Activated T-cell treated with anti-CD3 and anti-CD28 coated beads, Interleukin-2, amount 50 U/mL, for 48 hours (primary cell): ENCODE results near the gene NTN1.

Source experiments
- DNase-seq, 2 experiments: peaks; one replicate each; pipeline ENCODE4 v3.0.0-alpha.2; 2020

The NTN1 gene

DNA sequence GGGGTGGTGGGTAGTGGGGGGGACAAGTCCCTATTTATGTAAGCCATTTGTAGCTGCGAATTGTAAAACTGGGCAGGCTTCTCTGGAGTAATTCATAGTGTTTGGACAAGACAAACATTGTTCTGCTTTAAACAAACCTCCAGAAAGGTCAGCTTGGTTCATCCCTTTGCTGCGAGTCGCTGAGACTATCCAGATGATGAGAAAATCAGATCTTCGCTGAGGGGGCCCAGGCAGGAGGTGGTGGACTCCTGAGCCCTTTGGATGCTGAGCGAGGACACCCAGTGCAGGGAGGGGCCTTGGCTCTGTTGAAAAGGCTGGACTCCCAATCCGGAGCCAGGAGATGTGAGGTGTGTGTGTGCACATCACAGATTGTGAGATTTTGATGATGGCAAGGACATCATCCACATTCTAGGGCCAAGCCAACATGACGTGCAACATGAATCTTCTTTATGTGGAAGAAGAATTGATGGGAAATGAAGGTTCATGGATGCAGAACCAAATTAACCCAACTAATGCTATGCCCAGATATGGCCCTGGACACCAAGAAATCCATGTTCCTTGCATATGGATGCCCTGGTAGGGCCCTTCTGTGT lies 15.0 kb upstream of the NTN1 start:
- no peak for DNase-seq

DNA sequence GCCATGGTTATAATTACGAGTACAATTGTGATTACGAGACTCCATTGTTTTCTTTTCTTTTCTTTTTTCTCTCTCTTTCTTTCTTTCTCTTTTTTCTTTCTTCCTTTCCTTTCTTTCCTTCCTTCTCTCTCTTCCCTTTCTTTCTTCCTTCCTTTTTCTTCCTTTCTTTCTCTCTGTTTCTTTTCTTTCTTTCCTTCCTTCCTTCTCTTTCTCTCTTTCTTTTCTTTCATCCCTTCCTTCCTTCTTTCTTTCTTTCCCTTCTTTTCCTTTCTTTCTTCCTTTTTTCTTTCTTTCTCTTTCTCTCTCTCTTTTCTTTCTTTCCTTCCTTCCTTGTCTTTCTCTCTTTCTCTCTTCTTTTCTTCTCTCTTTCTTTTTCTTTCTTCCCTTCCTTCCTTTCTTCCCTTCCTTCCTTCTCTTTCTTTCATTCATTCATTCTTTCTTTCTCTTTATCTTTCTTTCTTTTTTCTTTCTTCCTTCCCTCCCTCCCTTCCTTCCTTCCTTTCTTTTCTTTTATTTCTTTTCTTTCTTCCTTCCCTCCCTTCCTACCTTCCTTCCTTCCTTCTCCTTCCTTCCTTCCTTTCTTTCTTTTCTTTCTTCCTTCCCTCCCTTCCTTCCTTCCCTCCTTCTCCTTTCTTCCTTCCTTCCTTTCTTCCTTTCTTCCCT lies 14.1 kb upstream of the NTN1 start:
- no peak for DNase-seq

DNA sequence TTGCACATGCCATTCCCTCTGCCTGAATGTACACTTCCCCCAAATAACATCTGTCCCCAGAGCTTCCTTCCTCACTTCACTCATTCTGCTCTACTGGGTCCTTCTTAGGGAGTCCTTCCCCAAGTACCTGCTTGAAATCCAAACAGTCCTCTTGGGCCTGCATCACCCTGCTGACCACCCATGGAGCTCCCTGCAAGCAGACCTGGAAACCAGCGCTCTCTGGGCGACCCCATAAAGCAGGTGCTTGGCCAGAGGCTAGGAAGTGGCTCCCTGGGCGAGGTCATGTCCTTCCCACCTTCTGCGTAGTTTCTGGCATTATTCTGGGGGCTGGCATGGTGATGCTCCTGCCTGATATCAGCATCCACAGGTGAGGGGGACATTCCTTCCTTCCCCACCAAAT lies 12.2 kb upstream of the NTN1 start:
- DNase-seq, result no peak

DNA sequence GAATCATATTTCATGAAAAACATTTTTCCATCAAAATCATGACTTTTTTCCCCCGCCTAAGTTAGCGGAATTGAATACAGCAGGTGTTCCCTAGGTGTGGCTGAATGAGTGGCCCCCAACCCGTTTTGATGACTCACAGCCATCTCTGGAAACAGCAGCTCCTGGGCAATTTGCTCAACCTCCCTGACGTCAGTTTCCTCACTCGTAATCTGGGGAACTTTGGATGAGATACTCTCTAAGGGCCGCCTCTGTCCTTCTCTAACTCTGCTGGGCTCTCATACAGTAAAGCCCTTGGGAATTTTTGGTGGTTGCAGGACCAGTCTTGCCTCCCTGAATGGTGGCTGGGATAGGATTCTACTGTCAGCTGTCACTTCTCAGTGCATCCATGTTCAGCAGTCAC lies 11.6 kb upstream of the NTN1 start:
- DNase-seq, result no peak

DNA sequence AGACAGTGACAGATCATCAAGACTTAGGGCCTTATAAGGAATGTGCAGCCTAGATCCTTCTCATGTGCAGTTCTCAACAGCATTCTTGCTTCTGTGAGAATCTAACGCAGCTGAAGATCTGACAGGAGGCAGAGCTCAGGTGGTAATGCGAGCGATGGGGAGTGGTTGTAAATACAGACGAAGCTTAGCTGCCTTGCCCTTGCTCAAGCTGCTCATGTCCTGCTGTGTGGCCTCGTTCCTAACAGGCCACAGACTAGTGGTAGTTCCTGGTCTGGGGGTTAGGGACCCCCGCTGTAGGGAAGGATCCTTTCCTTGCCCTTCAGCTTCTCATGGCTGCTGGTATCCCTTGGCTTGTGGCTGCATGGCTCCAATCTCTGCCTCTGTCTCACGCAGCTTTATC lies 10.3 kb upstream of the NTN1 start:
- no peak for DNase-seq

DNA sequence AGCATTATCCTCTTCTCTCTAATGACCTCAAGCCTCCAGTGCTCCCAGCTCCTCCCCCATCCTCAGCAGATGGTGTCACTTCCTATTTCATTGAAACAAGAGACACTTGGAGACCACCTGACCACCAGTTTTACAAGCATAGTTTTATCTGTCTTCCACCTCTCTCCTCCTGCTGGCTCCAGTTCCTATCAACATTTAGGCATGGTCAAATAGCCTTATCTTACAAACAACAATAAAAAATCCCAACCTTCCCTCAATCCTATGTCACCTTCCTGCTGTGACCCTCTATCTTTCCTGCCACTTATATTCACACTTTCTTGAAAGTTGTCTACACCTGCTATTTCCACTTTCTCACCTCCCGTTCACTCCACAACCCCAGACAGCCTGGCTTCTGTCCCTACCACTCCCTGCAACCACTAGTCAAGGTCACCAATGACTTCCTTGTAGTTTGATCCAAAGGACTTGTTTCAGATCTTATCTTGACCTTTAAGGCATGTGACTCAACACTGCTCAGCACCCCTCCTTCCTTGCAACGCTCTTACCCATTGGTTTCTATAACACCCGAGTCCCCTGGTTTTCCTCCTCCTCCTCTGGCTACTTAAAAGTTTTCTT lies 4.3 kb upstream of the NTN1 start:
- DNase-seq, result no peak

DNA sequence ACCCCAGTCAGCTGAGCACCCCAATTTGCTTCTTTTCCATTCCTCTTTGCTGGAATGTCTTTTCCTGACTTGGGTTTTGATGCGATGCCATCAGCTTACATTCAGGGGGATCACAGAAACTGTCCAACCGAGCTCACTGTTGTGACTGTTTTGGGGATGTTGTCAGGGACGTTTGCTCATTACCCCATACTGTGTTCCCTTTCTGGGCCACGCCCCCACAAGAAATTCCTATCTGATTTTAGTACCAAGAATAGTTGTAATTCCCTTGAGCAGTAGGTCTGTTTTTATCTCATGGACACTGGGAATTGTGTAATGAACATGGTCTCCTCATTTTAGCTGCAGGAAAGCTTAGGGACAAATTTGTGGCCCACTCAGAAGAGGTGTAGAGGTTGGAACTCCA lies 2.6 kb upstream of the NTN1 start:
- no peak for DNase-seq

DNA sequence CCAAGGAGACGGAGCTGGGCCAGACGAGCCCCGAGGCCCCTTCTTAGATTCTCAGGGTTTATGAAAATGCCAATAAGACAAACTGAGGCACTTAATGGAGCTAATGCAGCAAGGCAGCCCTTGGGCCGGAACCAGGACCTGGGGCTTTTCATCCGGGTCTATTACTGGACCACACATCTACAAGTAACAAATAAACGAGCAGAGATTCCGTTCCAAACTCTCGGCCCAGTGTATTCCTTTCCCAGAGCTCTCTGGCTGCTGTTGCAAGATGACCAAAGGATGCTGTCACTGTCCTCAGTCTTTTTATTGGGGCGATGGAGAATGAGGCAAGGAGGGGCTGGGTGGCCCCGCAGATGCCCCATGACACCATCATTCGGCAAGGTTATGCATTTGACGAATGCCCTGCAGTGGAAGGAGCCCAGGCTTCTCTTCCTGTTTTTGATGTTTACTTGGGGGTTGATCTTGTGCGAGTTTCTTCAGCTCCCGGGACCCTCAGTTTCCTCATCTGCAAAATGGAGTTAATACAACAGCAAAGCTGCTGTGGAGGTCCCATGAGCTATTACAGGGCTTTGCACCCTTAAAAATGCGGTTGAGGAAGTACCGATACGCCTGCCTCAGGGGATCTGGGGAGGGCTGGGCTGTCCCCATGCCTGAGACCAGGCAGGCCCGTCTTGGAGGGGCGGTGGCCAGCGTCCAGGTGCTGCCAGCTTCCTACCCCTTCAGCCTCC lies 1.1 kb upstream of the NTN1 start:
- no peak for DNase-seq

DNA sequence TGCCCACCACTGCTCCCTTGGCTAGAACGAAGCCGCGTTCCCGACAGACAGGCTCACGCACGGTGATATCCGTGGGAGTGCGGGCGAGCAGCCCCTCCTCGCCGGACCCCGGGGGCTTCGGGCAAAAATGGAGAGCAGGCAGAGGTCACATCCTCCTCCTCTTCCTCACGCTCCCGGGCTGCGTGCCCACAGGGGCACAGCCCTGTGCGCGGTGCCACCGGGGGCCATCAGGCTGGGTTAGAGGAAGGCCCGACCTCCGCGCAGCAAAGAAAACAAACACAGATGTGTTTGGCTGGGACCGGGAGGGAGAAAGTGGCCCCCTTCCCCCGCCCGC lies 519 bp upstream of the NTN1 start:
- DNase-seq, result no peak

DNA sequence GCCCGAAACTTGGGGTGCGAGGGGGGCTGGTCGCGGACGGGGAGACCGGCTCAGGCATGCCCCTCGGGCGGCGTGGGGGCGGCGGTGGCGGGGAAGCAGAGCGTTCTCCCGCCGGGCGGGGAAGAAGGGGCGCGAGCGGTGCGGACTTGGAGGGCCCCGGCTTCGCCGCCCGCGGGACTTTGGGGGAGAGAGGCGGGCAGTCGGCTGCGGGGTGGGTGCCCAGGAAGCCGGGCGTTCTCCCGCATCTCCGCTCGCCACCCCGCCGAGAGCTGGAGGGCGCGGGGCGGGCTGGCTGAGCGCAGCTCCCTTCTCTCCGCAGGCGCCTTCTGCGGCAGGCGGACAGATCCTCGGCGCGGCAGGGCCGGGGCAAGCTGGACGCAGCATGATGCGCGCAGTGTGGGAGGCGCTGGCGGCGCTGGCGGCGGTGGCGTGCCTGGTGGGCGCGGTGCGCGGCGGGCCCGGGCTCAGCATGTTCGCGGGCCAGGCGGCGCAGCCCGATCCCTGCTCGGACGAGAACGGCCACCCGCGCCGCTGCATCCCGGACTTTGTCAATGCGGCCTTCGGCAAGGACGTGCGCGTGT lies 772 bp downstream of the NTN1 start:
- DNase-seq, result peak; percentile 30 to 42

DNA sequence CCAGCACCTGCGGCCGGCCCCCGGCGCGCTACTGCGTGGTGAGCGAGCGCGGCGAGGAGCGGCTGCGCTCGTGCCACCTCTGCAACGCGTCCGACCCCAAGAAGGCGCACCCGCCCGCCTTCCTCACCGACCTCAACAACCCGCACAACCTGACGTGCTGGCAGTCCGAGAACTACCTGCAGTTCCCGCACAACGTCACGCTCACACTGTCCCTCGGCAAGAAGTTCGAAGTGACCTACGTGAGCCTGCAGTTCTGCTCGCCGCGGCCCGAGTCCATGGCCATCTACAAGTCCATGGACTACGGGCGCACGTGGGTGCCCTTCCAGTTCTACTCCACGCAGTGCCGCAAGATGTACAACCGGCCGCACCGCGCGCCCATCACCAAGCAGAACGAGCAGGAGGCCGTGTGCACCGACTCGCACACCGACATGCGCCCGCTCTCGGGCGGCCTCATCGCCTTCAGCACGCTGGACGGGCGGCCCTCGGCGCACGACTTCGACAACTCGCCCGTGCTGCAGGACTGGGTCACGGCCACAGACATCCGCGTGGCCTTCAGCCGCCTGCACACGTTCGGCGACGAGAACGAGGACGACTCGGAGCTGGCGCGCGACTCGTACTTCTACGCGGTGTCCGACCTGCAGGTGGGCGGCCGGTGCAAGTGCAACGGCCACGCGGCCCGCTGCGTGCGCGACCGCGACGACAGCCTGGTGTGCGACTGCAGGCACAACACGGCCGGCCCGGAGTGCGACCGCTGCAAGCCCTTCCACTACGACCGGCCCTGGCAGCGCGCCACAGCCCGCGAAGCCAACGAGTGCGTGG lies 1.5 kb downstream of the NTN1 start:
- peak; percentile 40 to 49 for DNase-seq

DNA sequence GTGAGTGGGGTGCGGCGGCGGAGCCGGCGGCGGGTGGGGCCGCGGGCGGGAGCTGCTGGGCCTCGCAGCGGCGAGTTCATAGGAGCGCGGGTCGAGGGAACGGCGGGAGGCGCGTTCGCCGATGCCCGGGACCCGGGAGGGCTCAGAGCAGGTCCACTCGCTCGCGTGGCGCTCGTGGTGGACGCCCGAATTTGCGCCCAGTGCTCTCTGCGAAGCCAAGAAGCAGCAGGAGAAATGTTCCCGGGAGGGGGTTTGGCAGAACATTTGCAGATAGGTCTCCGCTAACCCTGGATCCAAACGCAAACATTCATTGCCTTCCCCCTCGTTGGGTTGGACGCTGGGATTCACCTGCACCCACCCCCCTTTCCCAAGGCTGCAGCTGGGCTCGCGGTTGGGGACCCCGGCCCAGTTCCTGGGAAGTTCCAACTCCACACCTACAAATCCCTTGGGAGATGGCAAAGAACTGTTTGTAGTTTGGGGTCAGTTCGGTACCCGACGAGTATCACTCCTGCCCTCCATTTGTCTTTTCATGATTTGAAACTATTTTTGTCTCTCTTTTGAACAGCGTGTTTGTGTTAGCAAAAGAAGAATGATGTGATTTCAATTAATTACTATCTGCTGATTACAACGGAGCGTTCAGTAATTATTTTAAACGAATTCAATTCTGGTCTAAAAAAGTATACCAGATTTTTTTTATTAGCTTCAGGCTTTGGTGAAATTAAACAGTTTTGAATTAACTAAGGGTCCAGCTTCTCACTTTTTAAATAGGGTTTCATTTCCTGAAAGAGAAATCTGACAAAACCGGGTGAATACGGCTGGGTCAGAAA lies 2.3 kb downstream of the NTN1 start:
- DNase-seq, result no peak

DNA sequence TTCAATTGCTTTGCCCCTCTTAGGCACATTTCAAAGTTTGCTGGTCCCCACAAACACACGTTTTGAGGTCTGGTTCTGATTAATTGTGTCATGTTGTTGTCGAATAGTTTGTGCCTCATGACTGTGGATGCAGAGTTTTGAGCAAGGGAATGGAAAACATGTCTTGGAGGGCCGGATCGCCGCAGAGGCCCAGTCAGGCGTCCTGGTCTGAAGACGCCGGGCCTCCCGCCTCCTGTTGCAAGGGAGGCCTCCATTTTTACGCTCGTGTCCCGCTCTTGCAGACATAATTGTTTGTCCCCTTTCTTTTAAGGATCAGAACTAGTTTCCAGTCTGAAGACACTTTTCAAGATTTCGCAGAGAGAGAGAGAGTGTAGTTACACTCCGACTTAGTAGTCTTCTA lies 3.2 kb downstream of the NTN1 start:
- DNase-seq, result no peak

DNA sequence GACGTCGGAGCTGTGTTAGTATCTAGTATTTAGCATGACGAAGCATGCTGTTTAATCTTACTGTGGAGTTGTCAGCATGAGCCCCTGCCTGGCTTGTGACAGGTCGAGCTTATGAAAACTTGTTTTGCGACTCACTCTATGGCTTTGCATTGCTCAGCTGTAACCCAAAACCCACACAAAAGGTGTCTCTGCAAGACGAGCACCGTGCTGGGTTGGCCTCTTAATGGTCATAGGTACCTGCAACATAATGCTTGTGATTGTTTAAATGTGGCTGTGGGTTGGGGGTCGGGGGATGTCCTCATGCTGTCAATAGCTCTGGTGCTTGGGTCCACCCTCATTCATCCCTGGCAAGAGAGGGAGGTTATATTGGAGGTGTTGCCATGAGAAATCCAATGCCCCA lies 5.4 kb downstream of the NTN1 start:
- no peak for DNase-seq

DNA sequence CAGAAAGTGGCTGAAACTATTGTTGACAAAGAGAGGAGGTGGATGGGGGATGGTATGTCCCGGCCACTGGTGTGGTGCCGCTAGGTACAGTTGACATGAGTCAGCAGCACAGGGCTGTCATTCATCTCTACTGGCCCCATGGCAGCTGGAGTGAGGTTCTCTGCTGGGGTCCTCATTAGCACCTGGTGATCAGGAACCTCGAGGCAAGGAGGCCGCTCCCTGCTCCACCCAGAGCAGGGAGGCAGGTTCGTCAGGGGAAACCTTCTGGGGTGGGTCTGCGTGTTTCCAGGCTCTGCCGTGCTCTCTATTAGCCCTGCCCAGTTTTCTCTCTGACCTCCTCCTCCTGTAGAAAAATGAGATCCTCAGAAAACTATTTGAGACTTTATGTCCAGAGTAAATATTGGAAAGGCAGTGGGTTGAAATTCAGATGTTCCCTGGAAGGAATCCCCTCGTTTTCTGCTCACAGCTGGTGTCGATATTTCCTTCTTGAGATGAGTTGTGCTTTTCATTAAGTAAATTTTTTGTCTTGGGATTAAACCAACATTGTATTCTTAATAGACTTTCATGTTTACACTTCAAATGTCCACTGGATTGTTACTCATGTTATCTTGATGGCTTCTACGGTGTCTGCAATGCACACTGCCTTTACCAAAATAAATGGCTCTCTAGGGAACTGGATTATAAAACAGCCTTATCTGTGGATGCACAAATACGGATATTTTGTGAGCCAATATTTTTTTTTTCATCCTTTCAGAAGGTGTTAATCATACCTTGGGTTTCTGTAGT lies 7.1 kb downstream of the NTN1 start:
- no peak for DNase-seq

DNA sequence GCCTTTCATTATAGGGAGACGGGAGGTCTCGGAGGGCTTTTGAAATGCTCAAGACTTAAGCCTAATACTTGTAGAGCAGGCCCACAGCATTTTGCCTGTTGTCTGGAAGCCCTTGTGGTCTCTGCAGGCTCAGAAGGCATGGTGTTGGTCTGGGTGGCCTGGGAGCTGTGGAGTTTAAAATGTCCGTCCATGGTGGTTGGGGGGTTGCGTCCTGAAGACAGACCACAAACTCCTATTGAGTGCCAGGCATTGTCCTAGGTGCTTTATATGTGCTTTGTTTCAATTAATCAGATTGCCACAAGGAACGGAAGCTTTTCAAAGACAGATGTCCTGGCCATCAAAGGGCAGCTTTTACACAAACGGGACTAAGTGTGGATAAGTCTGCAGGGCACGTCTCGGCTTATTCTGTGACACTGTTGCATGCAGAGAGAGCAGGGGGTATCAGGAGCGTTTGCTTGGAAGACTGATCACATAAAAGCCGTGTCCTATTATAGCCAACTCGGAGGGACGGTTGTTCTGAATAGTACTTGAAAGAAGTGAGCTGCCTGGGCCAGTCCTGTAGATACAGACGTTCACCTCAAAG lies 7.8 kb downstream of the NTN1 start:
- no peak for DNase-seq

DNA sequence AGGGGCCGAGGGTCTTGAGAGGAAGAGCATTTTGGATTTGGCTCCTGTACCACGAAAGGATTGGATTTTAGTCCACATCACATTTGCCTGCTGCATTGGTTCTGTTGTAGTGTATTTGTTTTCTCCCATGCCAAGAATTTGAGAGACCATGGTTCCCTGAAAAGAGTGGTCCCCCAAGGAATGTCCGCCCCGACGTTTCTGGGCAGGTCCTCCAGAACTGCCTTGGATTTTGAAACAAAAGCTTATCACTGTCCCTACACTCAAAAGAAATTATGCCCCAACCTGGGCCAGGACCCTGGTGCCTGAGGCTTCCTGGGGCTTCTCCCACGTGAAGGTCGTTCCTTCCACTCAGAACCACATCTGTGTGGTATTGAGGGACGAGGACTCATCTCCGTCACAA lies 10.8 kb downstream of the NTN1 start:
- no peak for DNase-seq

DNA sequence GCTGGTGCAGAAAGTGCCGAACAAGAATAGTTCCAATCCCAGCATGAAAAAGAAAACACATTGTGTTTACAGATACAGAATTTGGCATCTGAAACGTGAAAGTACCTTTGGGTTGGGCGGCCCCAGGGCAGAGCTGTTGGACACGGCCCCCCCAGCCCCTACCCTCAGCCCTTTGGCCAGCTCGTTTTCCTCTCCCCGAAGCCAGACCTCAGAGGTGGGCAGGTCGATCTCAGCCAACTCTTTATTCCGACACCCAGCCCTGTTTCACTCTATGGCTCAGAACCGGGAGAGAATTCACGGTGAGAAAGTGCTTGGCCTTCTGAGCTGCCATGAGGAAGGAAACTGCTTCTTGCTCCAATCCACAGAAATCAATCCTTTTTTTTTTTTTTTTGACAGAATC lies 11.3 kb downstream of the NTN1 start:
- DNase-seq, result no peak

DNA sequence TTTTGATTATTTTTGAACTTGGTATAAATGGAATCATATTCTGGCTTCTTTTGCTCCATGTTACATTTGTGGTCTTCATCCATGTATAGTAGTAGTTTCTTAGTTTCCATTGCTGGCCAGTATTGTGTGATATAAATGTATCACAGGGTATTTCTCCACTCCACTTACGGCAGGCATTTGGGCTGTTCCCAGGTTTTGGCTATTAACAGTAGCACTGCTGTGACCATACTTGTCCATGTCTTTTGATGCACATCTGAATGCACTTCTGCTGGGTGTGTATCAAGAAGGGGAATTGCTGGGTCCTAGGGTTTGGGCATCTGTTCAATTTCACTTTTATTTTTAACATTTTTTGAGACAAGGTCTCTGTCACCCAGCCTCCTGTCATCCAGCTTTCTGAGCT lies 13.9 kb downstream of the NTN1 start:
- DNase-seq, result no peak

DNA sequence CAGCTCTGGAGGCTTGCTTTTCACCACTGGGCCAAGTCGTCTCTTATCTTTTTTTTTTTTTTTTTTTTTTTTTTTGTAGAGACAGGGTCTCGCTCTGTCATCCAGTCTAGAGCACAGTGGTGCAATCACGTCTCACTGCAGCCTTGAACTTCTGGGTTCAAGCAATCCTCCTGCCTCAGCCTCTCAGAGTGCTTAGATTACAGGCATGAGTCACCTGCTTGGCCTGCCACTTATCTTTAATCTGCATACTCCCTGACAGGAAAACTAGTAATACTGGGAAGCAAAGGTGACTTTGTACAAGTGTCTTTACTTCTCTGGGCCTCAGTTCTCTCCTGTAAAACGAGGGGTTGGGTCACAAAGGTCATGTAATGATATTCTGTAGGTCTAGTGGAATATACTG lies 15.0 kb downstream of the NTN1 start:
- DNase-seq, result no peak

DNA sequence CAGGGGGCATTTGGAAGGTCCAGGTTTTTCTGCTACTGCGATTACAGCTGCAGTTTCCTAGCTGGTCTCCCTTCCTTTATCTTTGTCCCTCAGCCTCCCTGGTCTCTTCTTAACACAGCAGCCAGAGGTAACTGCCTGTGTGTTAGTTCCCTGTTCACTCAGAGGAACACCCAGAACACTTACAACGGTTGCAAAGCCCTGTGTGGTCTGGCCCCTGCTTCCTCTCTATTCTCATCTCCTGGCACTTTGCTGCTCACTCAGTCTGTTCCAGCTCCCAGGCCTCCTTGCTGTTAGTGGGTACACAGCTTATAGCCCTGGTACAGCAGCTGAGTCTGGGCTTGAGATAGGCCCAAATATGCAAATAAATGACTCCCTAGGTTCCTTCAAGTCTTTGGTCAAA lies 16.4 kb downstream of the NTN1 start:
- DNase-seq, result no peak
